B cell (primary cell): ENCODE results near the gene PDCD1LG2. TPM values are rescaled to one million over a fixed set of nuclear protein-coding genes. Genes with fewer than 3 reads are reported as not detected.

ENCODE experiments used
- ATAC-seq: fragments of 200-7000 bp; cut with Tn5 transposase; one replicate; pipeline ENCODE4 v1.10.0; 2021; ENCODE audit warnings: low read depth, mild to moderate bottlenecking, moderate number of reproducible peaks, moderate library complexity
- CTCF ChIA-PET: fragments of 350-600 bp; sonication (Branson Sonifier 250); formaldehyde crosslinking; loops from one replicate; lab custom pipeline; 2021; ENCODE audit warnings: antibody characterized with exemption, inconsistent platforms; lab: Charles Lee
- POLR2A ChIA-PET: fragments of 350-600 bp; sonication (Branson Sonifier 250); formaldehyde crosslinking; loops from one replicate; lab custom pipeline; 2021; ENCODE audit warnings: antibody characterized with exemption; lab: Charles Lee
- DNase-seq: peaks from one replicate; pipeline ENCODE4 v3.0.0; 2013
- H2AFZ ChIP-seq: 2 replicates; pipeline ENCODE4 v1.6.1; 2012; ENCODE audit warnings: mild to moderate bottlenecking, low read depth, low read length; ENCODE audit not compliant: insufficient read depth, poor library complexity, severe bottlenecking
- H3K27ac ChIP-seq, 2 donors: 1 replicate in 1 of 2; 2 replicates in 1 of 2; pipeline ENCODE4 v1.5.1; 2012 to 2013; ENCODE audit warnings: low read length in 2 of 2, mild to moderate bottlenecking in 2 of 2, moderate library complexity in 1 of 2
- H3K27me3 ChIP-seq, 4 experiments: fragments of 200-600 bp in 1 of 4; sonication (generic) in 1 of 4; replicated peaks in 1 of 4; 1 replicate in 2 of 4; 2 replicates in 2 of 4; pipeline versions ENCODE4 v1.6.1 to v1.7.0; 2013 to 2016; ENCODE audit warnings: low read length in 3 of 4, mild to moderate bottlenecking in 2 of 4, mixed read lengths in 1 of 4, moderate library complexity in 1 of 4; ENCODE audit not compliant: insufficient read depth in 4 of 4, control insufficient read depth in 3 of 4; ENCODE audit errors: control extremely low read depth in 1 of 4
- H3K36me3 ChIP-seq, 2 experiments: replicated peaks in 1 of 2; 1 replicate in 1 of 2; 2 replicates in 1 of 2; pipeline versions ENCODE4 v1.6.1 to v1.7.1; 2013; ENCODE audit warnings: low read length in 1 of 2; ENCODE audit not compliant: insufficient read depth in 2 of 2, control insufficient read depth in 1 of 2; ENCODE audit errors: control extremely low read depth in 1 of 2, extremely low read depth in 1 of 2
- H3K4me1 ChIP-seq, 2 donors: fragments of 200-600 bp in 1 of 2; sonication (generic) in 1 of 2; 1 replicate in 1 of 2; 2 replicates in 1 of 2; pipeline versions ENCODE4 v1.5.1 to v1.6.1; 2013 to 2017; ENCODE audit warnings: low read length in 2 of 2; ENCODE audit not compliant: control insufficient read depth in 2 of 2, insufficient read depth in 2 of 2
- H3K4me2 ChIP-seq: replicated peaks from 2 replicates; pipeline ENCODE3; 2012; ENCODE audit warnings: mild to moderate bottlenecking, low read depth, low read length; ENCODE audit not compliant: poor library complexity, severe bottlenecking
- H3K4me3 ChIP-seq, 5 experiments: fragments of 200-600 bp in 1 of 5; sonication (generic) in 1 of 5; 1 replicate in 3 of 5; 2 replicates in 2 of 5; pipeline versions ENCODE4 v1.5.1 to v1.7.0; 2011 to 2016; ENCODE audit warnings: low read length in 4 of 5, mild to moderate bottlenecking in 4 of 5, low read depth in 2 of 5, control low read depth in 1 of 5, moderate library complexity in 1 of 5; ENCODE audit not compliant: insufficient read depth in 1 of 5; ENCODE audit errors: control extremely low read depth in 1 of 5, extremely low read depth in 1 of 5
- H3K79me2 ChIP-seq: fragments of 200-600 bp; sonication (generic); one replicate; pipeline ENCODE4 v1.6.0; 2016; ENCODE audit warnings: low read length; ENCODE audit not compliant: control insufficient read depth, insufficient read depth
- H3K9ac ChIP-seq: fragments of 200-600 bp; sonication (generic); 2 replicates; pipeline ENCODE4 v1.6.1; 2017; ENCODE audit warnings: mild to moderate bottlenecking, low read length, moderate library complexity
- H3K9me3 ChIP-seq, 3 donors: one replicate each; pipeline versions ENCODE4 v1.6.1 to v1.7.1; 2013; ENCODE audit warnings: low read length in 2 of 3; ENCODE audit not compliant: control insufficient read depth in 2 of 3, insufficient read depth in 1 of 3; ENCODE audit errors: control extremely low read depth in 1 of 3
- H4K20me1 ChIP-seq: 2 replicates; pipeline ENCODE4 v1.6.0; 2012; ENCODE audit warnings: mild to moderate bottlenecking, low read length; ENCODE audit not compliant: insufficient read depth, control insufficient read depth, poor library complexity, severe bottlenecking
- H3K27ac Mint-ChIP-seq: one replicate; pipeline ENCODE4 v1.8.0; 2021; ENCODE audit warnings: mixed read lengths
- H3K27me3 Mint-ChIP-seq: one replicate; pipeline ENCODE4 v1.8.0; 2021; ENCODE audit warnings: mixed read lengths
- H3K4me1 Mint-ChIP-seq: one replicate; pipeline ENCODE4 v1.8.0; 2021; ENCODE audit warnings: mixed read lengths
- H3K4me3 Mint-ChIP-seq: one replicate; pipeline ENCODE4 v1.8.0; 2021; ENCODE audit warnings: mixed read lengths
- H3K9me3 Mint-ChIP-seq: one replicate; pipeline ENCODE4 v1.8.0; 2022; ENCODE audit warnings: mixed read lengths; ENCODE audit not compliant: insufficient read depth
- CTCF ChIP-seq: fragments of 200-600 bp; IDR thresholded peaks from one replicate; pipeline ENCODE4 v1.8.0; 2022; ENCODE audit warnings: antibody characterized with exemption, mild to moderate bottlenecking
- EZH2 ChIP-seq: IDR thresholded peaks from 2 replicates; pipeline ENCODE4 v1.6.1; 2012; ENCODE audit warnings: borderline replicate concordance, low read depth, mild to moderate bottlenecking, moderate library complexity, low read length; ENCODE audit not compliant: insufficient read depth, poor library complexity, severe bottlenecking
- WGBS: methylation state at CpG from one replicate; pipeline ENCODE4 v1.1.5; 2013; ENCODE audit warnings: missing lambda C conversion rate; ENCODE audit not compliant: insufficient coverage; 5-methylcytosine and 5-hydroxymethylcytosine counted together
- intact Hi-C: fragments of 100-400 bp; cut with micrococcal nuclease; formaldehyde crosslinking; loops from one replicate; pipeline ENCODE4 v1.10.0; 2022
- polyA plus RNA-seq: library from polyadenylated mRNA; depleted of rRNA; stranded (reverse); fragments of >200 nt; gene quantifications from 2 replicates; pipeline ENCODE4 v1.2.3, GENCODE V29; 2012
- total RNA-seq, 2 donors: library from RNA; stranded (reverse); fragments of 120-200 nt in 1 of 2; gene quantifications; 1 replicate in 1 of 2; 2 replicates in 1 of 2; pipeline versions ENCODE4 v1.2.3 to v1.2.4, GENCODE V29; 2013 to 2022

Gene PDCD1LG2
- total and polyA plus RNA-seq, 2 donors (not counting 1 experiment from before 2014, with no cell fraction given) = 0.67 TPM; not detected in 1

- Histone ChIP-seq H3K27ac (peak overlapping the region in 1 of 2 donors; percentile 25), H2AFZ (no peak overlapping the region), H3K27me3 (no peaks in the 10 kb centered on the region), H3K9ac (peak overlapping the region; percentile 14), H3K4me3 (no peak overlapping the region), H3K36me3 (no peaks in the 10 kb centered on the region), H3K9me3 (no peaks in the 10 kb centered on the region), H4K20me1 (no peaks in the 10 kb centered on the region), H3K4me1 (peaks cover 39 to 43% of the 10 kb centered on the region in 2 donors), H3K4me2 (no peak overlapping the region), H3K79me2 (no peaks in the 10 kb centered on the region)
- ChIA-PET CTCF (interaction anchor here (0.7 to 5.8 kb wide), 7 partner anchors 13 to 400 kb away, joined by 4 to 69 read pairs (median 17); partner anchors contain the start of genes CD274, INSL6 and PLGRKT), POLR2A (interaction anchor here (0.9 kb wide), 1 partner anchor 41 kb away, joined by 3 read pairs; no protein-coding TSS in a partner anchor)
- ATAC-seq (no peak), DNase-seq (no peak)
- Mint-ChIP-seq H3K9me3 (no peaks in the 10 kb centered on the region), H3K27me3 (no peaks in the 10 kb centered on the region), H3K4me3 (peak overlapping the region; percentile 23), H3K27ac (peak overlapping the region; percentile 71), H3K4me1 (peaks cover 66% of the 10 kb centered on the region)
- no peak for TF ChIP-seq CTCF
- TF ChIP-seq EZH2 = no peak
- no CpG with 5 or more reads among the region's 1 CpG for WGBS
- intact Hi-C loops = loop anchor here (10.0 kb wide), 1 partner anchor 242 kb away; no protein-coding TSS in a partner anchor
Measured at GRCh38 chr9:5587024-5587423, 76.7 kb downstream of the PDCD1LG2 start.

- Histone ChIP-seq H3K27me3 (no peaks in the 10 kb centered on the region), H4K20me1 (no peaks in the 10 kb centered on the region), H3K79me2 (no peaks in the 10 kb centered on the region), H3K27ac (no peak overlapping the region), H3K9me3 (no peaks in the 10 kb centered on the region), H2AFZ (no peak overlapping the region), H3K4me1 (peaks cover 41 to 44% of the 10 kb centered on the region in 2 donors), H3K4me3 (no peak overlapping the region), H3K4me2 (no peak overlapping the region), H3K36me3 (no peaks in the 10 kb centered on the region), H3K9ac (no peak overlapping the region)
- H3K4me1 Mint-ChIP-seq = peaks cover 70% of the 10 kb centered on the region
- WGBS = 100% methylated on average over 2 of the region's 3 CpGs
- intact Hi-C loops = loop anchor here (5.0 to 10.0 kb wide), 6 partner anchors 35 to 605 kb away; partner anchors contain the start of genes ERMP1, JAK2, PDCD1LG2 and RIC1
- POLR2A ChIA-PET = no interaction called here
- CTCF ChIA-PET = interaction anchor here (0.7 to 1.4 kb wide), 3 partner anchors 8 to 406 kb away, joined by 4 to 6 read pairs (median 5); partner anchors contain the start of gene CD274
- no peak overlapping the region for H3K4me3 Mint-ChIP-seq
- DNase-seq = no peak
- no peak for ATAC-seq
- no peaks in the 10 kb centered on the region for H3K27me3 Mint-ChIP-seq
- H3K9me3 Mint-ChIP-seq = no peaks in the 10 kb centered on the region
- no peak for TF ChIP-seq EZH2
- no peak for TF ChIP-seq CTCF
- no peak overlapping the region for H3K27ac Mint-ChIP-seq
Measured at GRCh38 chr9:5592231-5592630, 81.9 kb downstream of the PDCD1LG2 start.
